DND-41 (cell line): ENCODE results near the gene VPS52.

Experiments
- CTCF ChIP-seq: IDR thresholded peaks from 2 replicates; pipeline ENCODE4 v1.5.1; 2012; ENCODE audit warnings: borderline replicate concordance, low read length, moderate library complexity, mild to moderate bottlenecking; ENCODE audit not compliant: poor library complexity, severe bottlenecking; ENCODE audit errors: extremely low read depth
- EZH2 ChIP-seq: IDR thresholded peaks from 3 replicates; pipeline ENCODE4 v1.6.1; 2012; ENCODE audit warnings: borderline replicate concordance, low read depth, mild to moderate bottlenecking, moderate library complexity, low read length, inconsistent platforms; ENCODE audit not compliant: severe bottlenecking

- TF ChIP-seq CTCF (no peak), EZH2 (no peak)
Observed at GRCh38 chr6:33243476-33243875, 28.2 kb downstream of the VPS52 start.
